Activated CD4-positive, CD25-positive, alpha-beta regulatory T cell treated with anti-CD3 and anti-CD28 coated beads, Interleukin-2, amount 50 U/mL, for 72 hours (primary cell): Measurements from ENCODE around the gene FAAH.

Source experiments
- DNase-seq: peaks from one replicate; pipeline ENCODE4 v3.0.0; 2021

FAAH gene

GRCh38 chr1:46401154-46401913 lies 7.2 kb downstream of the FAAH start:
- DNase-seq, result no peak

GRCh38 chr1:46401964-46402626 lies 8.0 kb downstream of the FAAH start:
- DNase-seq, result no peak

GRCh38 chr1:46403916-46404315 lies 9.8 kb downstream of the FAAH start:
- no peak for DNase-seq

- no peak for DNase-seq
Observed at GRCh38 chr1:46404482-46405196, 10.5 kb downstream of the FAAH start.

- DNase-seq, result no peak
Observed at GRCh38 chr1:46405197-46405555, 11.1 kb downstream of the FAAH start.

- no peak for DNase-seq
Observed at GRCh38 chr1:46405724-46406123, 11.6 kb downstream of the FAAH start.

- DNase-seq, result no peak
Observed at GRCh38 chr1:46406881-46407608, 12.9 kb downstream of the FAAH start.

GRCh38 chr1:46407636-46408035 lies 13.5 kb downstream of the FAAH start:
- no peak for DNase-seq

GRCh38 chr1:46408356-46409062 lies 14.4 kb downstream of the FAAH start:
- no peak for DNase-seq

- DNase-seq, result no peak
Observed at GRCh38 chr1:46409063-46409372, 14.9 kb downstream of the FAAH start.

GRCh38 chr1:46410156-46411009 lies 16.3 kb downstream of the FAAH start:
- no peak for DNase-seq

GRCh38 chr1:46411010-46411405 lies 16.9 kb downstream of the FAAH start:
- DNase-seq, result no peak

- no peak for DNase-seq
Observed at GRCh38 chr1:46411601-46412341, 17.7 kb downstream of the FAAH start.

GRCh38 chr1:46412893-46413595 lies 18.9 kb downstream of the FAAH start:
- no peak for DNase-seq

- DNase-seq, result no peak
Observed at GRCh38 chr1:46413596-46413985, 19.5 kb downstream of the FAAH start.

GRCh38 chr1:46415514-46415913 lies 21.4 kb downstream of the FAAH start:
- no peak for DNase-seq

GRCh38 chr1:46418976-46419375 lies 24.9 kb downstream of the FAAH start:
- DNase-seq, result no peak

GRCh38 chr1:46420533-46420915 lies 26.4 kb downstream of the FAAH start:
- DNase-seq, result no peak

- no peak for DNase-seq
Observed at GRCh38 chr1:46421739-46422138, 27.6 kb downstream of the FAAH start.

GRCh38 chr1:46422261-46422871 lies 28.2 kb downstream of the FAAH start:
- no peak for DNase-seq
